Stimulated activated CD8-positive, alpha-beta memory T cell treated with anti-CD3 and anti-CD28 coated beads, Interleukin-7, amount 100 ng/mL, for 48 hours (primary cell): ENCODE measurements around the gene MUC2.
"Not testable (repeated sequence)": the region's sequence is repeated elsewhere in the genome, so short reads cannot be mapped to it uniquely, and the experiment has no call there.

Experiments
- DNase-seq, 2 donors: peaks; one replicate each; pipeline ENCODE4 v3.0.0-alpha.2; 2020; ENCODE audit warnings: low read depth in 1 of 2; ENCODE audit errors: extremely low read depth in 1 of 2

Gene MUC2

DNA sequence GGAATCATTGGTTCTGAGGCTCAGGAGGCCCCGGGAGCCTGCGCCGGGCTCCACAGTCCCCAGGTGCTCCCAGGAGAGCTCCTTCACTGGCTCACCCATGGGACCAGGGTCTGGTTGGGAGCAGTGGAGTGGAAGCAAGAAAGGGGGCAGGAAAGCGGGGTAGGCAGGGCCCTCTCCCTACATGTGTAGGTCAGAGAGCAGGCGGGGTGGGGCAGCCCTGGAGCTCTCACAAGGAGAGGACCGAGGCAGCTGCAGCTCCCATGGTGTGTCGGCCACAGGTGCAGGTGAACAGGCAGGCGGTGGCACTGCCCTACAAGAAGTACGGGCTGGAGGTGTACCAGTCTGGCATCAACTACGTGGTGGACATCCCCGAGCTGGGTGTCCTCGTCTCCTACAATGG lies 28.3 kb downstream of the MUC2 start:
- no peak for DNase-seq

DNA sequence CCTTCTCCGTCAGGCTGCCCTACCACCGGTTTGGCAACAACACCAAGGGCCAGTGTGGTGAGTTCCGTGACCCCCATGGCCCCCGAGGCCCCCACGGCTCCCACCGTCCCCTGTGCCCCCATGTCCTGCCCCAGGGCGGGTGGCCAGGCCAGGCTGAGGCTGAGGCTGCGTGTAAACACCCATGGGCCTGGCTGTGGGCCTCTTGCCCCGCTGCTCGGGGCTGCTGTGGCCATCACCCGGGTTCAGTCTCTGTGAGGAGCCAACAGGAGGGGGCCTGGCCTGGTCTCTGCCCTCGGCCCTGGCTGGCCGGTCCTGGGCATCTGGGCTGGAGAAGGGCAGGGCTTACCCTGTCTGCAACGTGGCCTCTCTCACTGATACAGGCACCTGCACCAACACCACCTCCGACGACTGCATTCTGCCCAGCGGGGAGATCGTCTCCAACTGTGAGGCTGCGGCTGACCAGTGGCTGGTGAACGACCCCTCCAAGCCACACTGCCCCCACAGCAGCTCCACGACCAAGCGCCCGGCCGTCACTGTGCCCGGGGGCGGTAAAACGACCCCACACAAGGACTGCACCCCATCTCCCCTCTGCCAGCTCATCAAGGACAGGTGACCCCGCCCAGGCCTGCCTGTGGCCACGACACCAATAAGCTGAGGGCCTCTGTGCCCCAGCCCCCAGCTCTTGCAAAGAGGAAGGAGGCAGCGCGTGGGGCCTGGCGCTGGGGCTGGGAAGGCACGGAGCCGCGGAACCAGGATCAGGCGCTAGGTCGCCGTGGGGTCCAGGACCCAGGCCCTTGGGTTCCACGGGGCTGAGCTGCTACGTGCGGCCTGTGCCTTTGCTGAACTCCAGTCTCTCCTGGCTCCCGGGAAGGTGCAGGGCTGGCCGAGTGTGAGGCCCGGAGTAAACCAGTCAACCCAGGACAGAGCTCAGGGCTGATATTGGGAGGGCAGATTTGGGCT lies 29.0 kb downstream of the MUC2 start:
- no peak for DNase-seq

DNA sequence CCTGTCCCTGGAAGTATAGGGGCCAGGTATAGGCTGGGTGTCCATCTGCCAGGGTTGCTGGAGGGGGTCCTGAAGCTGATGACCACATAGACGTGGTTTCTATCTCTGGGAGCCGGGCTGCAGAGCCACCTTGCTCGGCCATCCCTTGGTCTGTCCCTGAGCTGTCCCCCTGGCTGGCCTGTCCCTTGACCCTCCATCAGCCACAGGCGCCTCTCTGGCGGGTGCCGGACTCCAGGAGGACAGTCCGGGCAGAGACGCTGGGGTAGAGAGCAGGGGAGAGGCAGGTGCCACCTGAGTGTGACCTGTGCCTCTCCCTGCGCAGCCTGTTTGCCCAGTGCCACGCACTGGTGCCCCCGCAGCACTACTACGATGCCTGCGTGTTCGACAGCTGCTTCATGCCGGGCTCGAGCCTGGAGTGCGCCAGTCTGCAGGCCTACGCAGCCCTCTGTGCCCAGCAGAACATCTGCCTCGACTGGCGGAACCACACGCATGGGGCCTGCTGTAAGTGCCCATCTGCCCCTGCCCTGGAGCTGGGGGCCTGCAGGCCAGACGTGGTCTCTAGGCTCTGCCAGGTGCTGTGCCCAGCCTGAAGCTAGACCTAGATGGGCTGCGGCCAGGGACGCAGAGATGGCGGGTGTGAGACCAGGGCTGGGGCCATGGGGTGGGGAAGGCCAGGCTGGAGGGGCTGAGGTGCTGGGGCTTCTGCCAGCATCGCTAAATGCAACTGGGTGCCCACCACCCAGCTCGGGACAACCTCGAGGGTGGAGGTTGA lies 29.9 kb downstream of the MUC2 start:
- no peak for DNase-seq

DNA sequence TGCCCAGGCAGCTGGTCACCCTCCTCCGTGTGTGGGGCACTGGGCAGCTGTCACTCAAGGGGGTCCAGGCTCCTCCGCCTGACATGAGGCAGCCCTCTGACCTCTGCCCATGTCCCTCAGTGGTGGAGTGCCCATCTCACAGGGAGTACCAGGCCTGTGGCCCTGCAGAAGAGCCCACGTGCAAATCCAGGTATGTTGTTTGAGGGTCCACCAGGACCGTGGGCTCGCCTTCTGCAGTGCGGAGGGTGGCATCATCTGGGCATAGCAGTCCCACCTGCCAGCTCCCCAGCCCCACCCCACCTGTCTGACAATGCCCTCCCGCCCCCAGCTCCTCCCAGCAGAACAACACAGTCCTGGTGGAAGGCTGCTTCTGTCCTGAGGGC lies 30.5 kb downstream of the MUC2 start:
- DNase-seq: no peak

DNA sequence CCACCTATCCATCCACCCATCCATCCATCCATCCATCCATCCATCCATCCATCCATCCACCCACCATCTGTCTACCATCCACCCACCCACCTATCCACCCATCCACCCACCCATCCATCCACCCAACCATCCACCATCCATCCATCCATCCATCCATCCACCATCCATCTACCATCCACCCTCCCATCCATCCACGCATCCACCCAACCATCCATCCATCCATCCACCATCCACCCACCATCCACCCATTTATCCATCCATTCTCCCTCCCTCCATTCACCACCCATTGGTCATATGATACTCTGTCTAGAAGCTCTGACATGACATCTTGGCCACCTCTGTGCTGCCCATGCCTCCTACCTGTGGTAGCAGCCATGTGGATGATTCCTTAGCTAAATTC lies 31.7 kb downstream of the MUC2 start:
- no peak for DNase-seq

DNA sequence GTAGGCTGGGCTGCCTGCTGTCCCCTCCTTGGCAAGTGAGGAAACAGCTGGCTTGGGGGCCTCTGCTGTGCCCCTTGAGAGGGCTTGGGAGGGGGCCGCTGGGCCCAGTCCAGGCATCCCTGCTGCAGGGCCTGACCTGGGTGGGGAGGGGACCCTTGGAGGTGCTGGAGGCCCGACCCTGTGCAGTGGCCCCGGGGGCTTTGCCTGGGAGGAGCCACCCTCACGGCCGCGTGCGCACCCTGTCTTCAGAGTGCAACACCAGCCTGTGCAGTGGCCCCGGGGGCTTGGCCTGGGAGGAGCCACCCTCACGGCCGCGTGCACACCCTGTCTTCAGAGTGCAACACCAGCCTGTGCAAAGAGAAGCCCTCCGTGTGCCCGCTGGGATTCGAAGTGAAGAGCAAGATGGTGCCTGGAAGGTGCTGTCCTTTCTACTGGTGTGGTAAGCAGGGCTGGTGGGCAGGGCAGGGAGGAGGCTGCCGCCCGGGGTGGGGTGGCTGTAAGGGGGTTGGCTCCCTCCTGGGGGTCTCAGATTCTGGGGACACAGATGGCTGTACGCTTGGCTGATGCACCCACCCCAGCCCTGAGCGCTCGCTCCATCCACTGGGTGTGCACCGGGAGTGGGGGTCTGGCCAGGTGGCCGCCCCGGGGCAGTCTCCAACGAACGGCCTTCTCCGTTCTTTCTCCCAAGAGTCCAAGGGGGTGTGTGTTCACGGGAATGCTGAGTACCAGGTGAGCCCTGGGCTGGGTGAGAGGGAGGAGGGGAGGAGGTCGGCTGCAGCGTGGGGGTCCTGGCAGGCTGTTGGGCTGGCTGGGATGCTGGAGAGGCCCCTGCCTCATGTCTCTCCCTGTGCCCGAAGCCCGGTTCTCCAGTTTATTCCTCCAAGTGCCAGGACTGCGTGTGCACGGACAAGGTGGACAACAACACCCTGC lies 32.9 kb downstream of the MUC2 start:
- DNase-seq: no peak

DNA sequence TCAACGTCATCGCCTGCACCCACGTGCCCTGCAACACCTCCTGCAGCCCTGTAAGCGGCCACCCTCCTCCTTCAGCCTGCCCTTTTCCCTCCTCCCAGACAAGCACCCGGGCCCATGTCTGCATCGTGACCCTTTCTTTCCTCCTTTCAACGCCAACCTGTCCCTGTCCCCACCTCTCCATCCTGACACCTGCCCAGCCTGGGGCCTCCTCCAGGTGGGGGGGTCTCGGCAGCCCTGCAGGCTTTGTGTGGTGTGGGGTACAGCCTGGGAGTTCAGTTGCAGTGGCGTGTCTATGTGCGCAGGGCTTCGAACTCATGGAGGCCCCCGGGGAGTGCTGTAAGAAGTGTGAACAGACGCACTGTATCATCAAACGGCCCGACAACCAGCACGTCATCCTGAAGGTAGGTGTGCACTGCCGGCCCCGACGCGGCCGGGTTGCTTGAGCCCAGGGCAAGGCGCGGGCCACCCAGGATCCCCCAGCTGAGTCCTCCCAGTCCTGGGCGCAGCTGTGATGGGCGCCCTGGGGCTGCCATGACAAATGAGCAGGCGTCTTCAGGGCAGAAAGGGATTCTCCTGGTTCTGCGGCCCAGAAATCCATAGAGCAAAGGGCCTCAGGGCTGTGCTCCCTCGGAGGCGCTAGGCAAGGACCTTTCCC lies 33.7 kb downstream of the MUC2 start:
- no peak for DNase-seq

DNA sequence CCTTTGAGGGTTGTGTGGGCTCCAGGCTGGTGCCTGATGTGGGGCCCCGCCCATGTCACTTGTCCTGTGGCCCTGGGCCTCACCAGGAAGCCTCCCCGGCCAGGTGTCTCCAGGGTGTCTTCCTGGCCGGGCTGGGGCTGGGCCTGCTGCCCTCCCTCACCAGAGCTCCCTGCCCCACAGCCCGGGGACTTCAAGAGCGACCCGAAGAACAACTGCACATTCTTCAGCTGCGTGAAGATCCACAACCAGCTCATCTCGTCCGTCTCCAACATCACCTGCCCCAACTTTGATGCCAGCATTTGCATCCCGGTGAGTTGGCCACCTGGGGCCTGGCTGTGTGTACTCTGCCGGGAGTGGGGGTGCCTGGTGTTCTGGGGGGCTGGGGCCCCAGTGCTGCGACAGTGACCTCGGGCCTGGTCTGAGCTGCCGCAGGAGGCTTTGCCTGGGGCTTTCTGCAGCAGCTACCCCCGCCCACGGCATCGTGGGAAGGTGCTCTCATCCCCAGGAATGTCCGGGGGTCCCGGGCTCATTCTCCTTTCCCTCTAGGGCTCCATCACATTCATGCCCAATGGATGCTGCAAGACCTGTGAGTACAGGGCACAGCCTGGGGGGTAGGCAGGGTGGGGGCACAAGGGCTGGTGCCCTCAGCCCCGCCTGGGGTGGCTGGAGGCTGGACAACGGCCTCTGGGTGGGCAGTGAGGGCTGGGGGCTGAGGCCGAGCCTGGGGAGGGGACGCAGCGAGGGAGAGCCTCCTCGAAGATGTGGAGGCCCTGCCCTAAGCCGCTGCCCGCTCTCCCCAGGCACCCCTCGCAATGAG lies 34.6 kb downstream of the MUC2 start:
- DNase-seq: no peak

DNA sequence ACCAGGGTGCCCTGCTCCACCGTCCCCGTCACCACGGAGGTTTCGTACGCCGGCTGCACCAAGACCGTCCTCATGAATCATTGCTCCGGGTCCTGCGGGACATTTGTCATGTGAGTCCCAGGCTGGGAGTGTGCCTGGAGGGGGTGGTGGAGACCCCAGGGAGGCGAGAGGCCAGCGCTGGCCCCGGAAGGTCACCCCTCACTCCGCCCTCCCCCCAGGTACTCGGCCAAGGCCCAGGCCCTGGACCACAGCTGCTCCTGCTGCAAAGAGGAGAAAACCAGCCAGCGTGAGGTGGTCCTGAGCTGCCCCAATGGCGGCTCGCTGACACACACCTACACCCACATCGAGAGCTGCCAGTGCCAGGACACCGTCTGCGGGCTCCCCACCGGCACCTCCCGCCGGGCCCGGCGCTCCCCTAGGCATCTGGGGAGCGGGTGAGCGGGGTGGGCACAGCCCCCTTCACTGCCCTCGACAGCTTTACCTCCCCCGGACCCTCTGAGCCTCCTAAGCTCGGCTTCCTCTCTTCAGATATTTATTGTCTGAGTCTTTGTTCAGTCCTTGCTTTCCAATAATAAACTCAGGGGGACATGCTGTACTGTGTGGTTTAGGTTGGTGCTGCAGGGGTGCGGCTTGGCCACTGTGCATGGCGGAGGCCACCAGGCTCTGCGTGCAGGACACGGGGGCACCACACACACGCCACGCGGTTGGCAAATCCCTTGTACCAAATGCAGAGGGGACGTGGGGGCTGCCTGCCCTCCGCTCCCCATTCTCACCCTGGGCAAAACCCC lies 35.4 kb downstream of the MUC2 start:
- no peak for DNase-seq

DNA sequence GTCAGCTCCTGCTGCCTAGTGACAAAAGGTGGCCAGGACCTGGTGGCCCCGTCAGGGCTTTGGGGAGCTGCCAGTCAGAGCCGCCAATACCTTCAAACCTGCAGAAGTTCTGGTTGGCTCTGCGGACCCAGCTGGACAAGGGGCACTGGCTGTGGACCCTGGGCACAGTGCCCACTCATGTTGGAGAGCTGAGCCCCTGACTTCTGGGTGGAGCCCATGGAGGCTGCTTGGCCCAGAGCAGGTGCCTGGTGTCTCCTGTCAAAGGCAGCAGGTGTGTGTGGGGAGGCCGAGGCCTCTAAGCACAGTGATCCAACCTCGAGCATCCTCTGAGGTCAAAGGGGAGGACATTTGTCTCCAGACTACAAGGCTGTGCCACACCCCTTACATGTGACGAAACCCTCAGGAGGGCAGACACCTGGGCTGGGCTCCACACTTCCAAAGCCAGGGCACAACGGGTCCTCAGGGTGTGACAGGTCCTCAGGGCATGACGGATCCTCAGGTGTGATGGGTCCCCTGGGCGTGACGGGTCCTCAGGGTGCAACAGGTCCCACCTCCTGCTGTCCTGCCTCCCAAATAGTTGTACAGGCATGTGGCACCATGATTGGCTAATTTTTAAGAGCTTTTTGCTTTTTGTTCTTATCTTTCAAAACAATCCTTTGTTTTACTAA lies 37.0 kb downstream of the MUC2 start:
- DNase-seq: no peak

DNA sequence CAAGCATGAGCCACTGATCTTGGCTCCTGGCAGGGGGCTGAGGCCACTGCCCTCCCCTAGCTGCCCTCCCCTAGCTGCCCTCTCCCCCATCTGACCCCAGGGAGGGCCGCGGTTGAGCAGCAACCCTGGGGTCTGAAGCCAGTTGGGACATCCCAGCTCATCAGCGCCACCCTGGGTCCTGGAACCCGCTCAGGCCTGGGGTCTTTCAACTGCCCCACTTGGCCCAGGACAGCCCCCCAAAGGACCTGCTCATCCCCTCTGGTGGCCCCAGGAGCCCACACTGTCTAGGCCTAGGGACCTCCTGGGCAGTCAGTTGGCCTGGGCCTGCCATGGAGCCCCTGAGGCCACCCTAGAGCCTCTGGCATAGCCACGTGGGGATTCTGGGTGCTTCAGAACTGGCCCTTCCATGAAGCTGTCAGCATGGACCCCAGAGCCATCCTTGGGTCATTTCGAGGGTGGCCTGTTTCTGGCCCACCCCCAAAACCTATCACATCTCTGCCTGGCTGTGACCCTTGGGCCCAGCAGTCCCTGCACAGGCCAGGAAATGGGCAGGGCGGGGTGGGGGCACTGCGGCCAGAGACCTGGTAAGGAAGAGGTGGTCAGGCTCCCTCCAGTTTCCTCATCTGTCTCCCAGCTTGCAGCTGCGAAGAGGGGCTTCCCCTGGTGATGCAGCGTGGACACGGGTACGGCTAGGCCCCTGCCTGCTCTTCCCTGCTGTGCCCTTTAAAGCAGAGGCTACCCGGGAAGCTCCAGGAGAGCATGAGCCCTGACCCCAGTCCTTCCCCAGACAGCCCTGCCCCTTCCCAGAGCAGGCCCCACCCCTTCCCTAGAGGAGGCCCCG lies 37.9 kb downstream of the MUC2 start:
- DNase-seq: no peak

DNA sequence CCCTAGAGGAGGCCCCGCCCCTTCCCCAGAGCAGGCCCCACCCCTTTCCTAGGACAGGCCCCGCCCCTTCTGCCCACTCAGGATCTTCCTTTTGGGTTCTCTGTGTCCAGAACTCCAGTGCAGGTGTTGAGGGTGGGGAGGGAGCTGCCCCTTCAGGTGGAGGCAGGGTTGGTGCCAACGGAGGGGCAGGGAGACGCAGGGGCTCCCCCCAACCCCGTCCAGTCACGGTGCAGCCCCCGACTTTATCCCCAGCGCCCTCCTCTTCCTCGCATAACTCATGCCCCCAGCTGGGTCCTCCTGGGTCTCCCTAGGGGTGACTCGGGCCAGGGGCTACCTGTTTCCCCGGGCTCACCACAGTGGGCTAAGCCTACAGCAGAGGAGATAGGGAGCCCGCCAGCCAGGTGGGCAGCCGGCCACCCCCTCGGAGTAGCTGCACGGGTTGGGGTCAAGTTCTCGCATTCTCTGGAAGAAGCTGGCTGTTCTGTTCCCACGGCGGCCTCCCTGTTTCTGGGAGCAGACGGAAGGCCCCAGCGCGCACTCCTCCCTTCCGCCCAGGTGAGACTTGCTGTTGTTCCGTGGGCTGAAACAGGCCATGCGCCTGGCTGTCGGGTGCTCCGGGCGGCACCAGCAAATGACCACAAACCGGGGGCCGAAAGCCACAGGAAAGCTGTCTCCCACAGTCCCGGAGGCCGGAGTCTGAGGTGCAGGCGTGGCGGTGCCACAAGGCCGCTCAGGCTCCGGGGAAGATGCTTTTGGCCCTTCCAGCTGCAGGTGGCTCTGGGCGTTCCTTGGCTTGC lies 38.9 kb downstream of the MUC2 start:
- no peak for DNase-seq

DNA sequence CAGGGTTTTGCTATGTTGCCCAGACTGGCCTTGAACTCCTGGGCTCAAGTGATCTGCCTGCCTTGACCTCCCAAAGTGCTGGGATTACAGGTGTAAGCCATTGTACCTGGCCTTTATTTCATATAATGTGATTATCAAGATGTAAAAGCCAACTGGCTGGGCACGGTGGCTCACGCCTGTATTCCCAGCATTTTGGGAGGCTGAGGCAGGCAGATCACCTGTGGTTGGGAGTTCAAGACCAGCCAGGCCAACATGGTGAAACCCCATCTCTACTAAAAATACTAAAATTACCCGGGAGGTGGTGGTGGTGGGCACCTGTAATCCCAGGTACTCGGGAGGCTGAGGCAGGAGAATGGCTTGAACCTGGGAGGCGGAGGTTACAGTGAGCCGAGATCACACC lies 40.6 kb downstream of the MUC2 start:
- DNase-seq: not testable (repeated sequence)

DNA sequence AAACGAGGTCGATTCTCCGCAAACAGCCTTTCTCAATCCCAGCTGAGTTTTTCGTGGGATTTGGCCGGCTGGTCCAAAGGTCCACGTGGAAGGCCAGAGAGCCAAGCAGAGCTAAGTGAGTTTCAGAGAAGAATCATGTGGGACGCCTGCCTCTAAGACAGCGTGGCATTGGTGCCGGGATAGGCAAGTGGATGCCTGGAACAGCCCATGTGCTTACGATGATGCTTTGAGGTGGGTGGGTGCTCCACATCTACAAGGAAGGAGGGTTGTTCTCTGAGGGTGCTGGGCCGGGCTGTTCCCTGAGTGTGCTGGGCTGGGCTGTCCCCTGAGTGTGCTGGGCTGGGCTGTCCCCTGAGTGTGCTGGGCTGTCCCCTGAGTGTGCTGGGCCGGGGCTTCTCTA lies 41.4 kb downstream of the MUC2 start:
- DNase-seq: no peak

DNA sequence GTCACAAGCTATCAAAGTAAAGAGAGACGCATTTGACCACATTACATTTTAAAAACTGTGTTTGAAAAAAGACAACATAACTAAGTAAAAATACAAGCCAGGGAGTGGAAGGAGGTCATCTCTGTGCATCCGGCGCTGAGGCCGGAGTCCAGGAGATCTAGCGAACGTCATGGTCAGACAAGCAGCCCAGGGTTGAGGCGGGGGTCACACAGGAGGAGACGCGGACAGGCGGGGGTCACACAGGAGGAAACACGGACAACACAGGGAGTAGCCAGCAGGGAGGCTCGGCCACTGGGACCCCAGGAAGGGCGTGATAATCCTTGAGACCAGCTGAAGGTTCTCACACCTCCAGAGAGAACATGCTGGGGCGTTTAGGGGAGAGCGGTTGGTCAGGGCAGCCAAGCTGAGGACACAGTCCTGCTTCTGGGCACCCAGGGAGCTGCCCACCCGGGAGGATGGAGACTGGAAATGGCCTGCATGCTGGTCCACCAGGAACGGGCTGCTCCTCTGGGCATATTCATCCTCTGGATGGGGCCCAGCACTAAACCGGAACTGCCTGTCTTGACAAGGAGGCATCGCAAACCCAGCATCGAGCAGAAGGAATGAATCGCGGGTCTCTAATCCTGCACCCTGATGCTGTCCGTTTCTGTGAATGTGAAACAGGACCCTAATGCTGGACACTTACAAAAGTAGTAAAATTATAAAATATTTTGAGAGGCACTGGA lies 42.2 kb downstream of the MUC2 start:
- DNase-seq: no peak

DNA sequence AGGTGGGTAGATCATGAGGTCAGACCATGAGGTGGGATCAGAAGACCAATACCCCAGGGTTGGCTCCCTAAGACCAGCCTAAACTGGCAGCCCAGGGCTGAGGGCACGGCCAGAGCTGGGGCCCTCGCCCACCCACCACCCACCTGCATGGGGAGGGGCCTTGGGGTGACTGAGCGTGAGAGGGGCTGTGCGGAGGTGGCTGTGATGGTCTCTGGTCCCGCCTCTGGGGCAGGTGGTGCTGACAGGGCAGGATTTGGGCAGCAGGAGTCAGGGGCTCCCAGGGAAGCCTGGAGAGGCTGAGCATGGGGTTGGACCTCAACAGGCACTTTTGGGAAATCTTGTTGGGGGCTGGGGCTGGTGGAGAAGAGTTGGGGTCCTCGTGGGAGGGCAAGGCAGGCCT lies 43.3 kb downstream of the MUC2 start:
- DNase-seq: no peak
